K562 (cell line): ENCODE data around the gene PMVK. TPM values are rescaled to one million over a fixed set of nuclear protein-coding genes. Genes with fewer than 3 reads are reported as not detected.

Experiments used
- ATAC-seq: fragments of 200-7000 bp; cut with Tn5 transposase; 3 replicates; pipeline ENCODE4 v1.9.1; 2020; ENCODE audit warnings: moderate library complexity
- BruUV-seq: library from RNA; stranded (reverse); fragments of 400-500 nt; replicated peaks from 2 replicates; lab custom pipeline; 2021; lab: Mats Ljungman, UMichigan
- CTCF ChIA-PET: fragments of 300-600 bp; formaldehyde crosslinking; extraction: SDS; loops from one replicate; lab custom pipeline; 2021; ENCODE audit warnings: low intra/inter-chr PET ratio; lab: Yijun Ruan, JAX
- POLR2A ChIA-PET: fragments of 300-600, 350-650 bp; sonication (Branson Sonifier 250); formaldehyde crosslinking; extraction: SDS; loops from one replicate; lab custom pipeline; 2021; ENCODE audit warnings: antibody characterized with exemption, inconsistent platforms; lab: Yijun Ruan, JAX
- DNase-seq, 4 experiments: peaks; one replicate each; pipeline versions ENCODE4 v3.0.0 to v3.0.0-alpha.2; 2011 to 2018; ENCODE audit warnings: low spot score in 3 of 4, mixed read lengths in 3 of 4; ENCODE audit errors: extremely low read depth in 1 of 4
- FAIRE-seq: peaks from 2 replicates; lab custom pipeline; 2011; peaks lifted over from hg19 to GRCh38; lab: Jason Lieb, UNC
- H2AFZ ChIP-seq: 2 replicates; pipeline ENCODE4 v1.6.0; 2011; ENCODE audit warnings: low read depth, low read length, control low read depth, inconsistent platforms
- H3K27ac ChIP-seq: fragments of 200-600 bp; 3 replicates; pipeline ENCODE4 v1.8.0; 2011; ENCODE audit warnings: low read depth, mild to moderate bottlenecking, control low read depth, inconsistent platforms, low read length, moderate library complexity, mixed read lengths; ENCODE audit errors: extremely low read depth
- H3K27me3 ChIP-seq, 2 experiments: fragments of 300-600 bp in 1 of 2; 2 replicates in 1 of 2; 3 replicates in 1 of 2; pipeline versions ENCODE4 v1.6.0 to v1.8.0; 2011; ENCODE audit warnings: inconsistent platforms in 2 of 2, low read length in 2 of 2, mild to moderate bottlenecking in 1 of 2, mixed read lengths in 1 of 2, moderate library complexity in 1 of 2; ENCODE audit not compliant: control insufficient read depth in 2 of 2, insufficient read depth in 2 of 2
- H3K36me3 ChIP-seq: fragments of 300-600 bp; 3 replicates; pipeline ENCODE4 v1.8.0; 2011; ENCODE audit warnings: mild to moderate bottlenecking, low read length, inconsistent platforms; ENCODE audit not compliant: control insufficient read depth, insufficient read depth
- H3K4me1 ChIP-seq, 2 experiments: fragments of 200-600 bp in 1 of 2; replicated peaks in 1 of 2; 2 replicates in 1 of 2; 3 replicates in 1 of 2; pipeline versions ENCODE4 v1.5.1 to v1.8.0; 2011; ENCODE audit warnings: inconsistent platforms in 2 of 2, low read length in 2 of 2, mild to moderate bottlenecking in 1 of 2, mixed read lengths in 1 of 2, moderate library complexity in 1 of 2; ENCODE audit not compliant: control insufficient read depth in 2 of 2, insufficient read depth in 2 of 2
- H3K4me2 ChIP-seq: 2 replicates; pipeline ENCODE4 v1.6.1; 2011; ENCODE audit warnings: low read length, control low read depth, inconsistent platforms, mixed read lengths; ENCODE audit not compliant: insufficient read depth
- H3K4me3 ChIP-seq: fragments of 200-600 bp; sonication (generic), shearing (Covaris generic); 2 replicates; pipeline ENCODE4 v1.5.1; 2016; ENCODE audit warnings: control low read depth, inconsistent platforms
- H3K79me2 ChIP-seq: fragments of 200-600 bp; 3 replicates; pipeline ENCODE4 v1.8.0; 2011; ENCODE audit warnings: low read length, inconsistent platforms; ENCODE audit not compliant: control insufficient read depth, insufficient read depth
- H3K9ac ChIP-seq, 2 experiments: 2 replicates each; pipeline versions ENCODE4 v1.6.0 to v1.6.1; 2011; ENCODE audit warnings: low read depth in 2 of 2, low read length in 2 of 2, control low read depth in 1 of 2, inconsistent platforms in 1 of 2, mild to moderate bottlenecking in 1 of 2, mixed read lengths in 1 of 2; ENCODE audit not compliant: insufficient read depth in 1 of 2
- H3K9me1 ChIP-seq: one replicate; pipeline ENCODE4 v1.6.0; 2011; ENCODE audit warnings: inconsistent platforms, mild to moderate bottlenecking, low read length, moderate library complexity; ENCODE audit not compliant: control insufficient read depth, insufficient read depth
- H3K9me3 ChIP-seq: replicated peaks from 2 replicates; pipeline ENCODE4 v1.5.1; 2011; ENCODE audit warnings: low read depth, low read length, inconsistent platforms; ENCODE audit not compliant: control insufficient read depth, insufficient read depth
- H4K20me1 ChIP-seq: replicated peaks from 2 replicates; pipeline ENCODE4 v1.6.1; 2011; ENCODE audit warnings: low read length, inconsistent platforms, mixed read lengths; ENCODE audit not compliant: control insufficient read depth, insufficient read depth
- ARID1B ChIP-seq: fragments of 450-650 bp; IDR thresholded peaks from 2 replicates; pipeline ENCODE4 v1.6.1; 2016; ENCODE audit warnings: antibody characterized with exemption, mild to moderate bottlenecking, inconsistent platforms
- ATF3 ChIP-seq, 2 experiments: fragments of 450-650 bp in 1 of 2; sonication (generic) in 1 of 2; formaldehyde crosslinking in 1 of 2; IDR thresholded peaks in 1 of 2; conservative IDR thresholded peaks in 1 of 2; 2 replicates each; pipeline versions ENCODE4 v1.6.1 to v1.8.1; 2016 to 2023; ENCODE audit warnings: mild to moderate bottlenecking in 2 of 2, moderate library complexity in 2 of 2, inconsistent platforms in 1 of 2, missing genetic modification reagents in 1 of 2
- FOSL1 ChIP-seq: fragments of 200-800 bp; sonication (Bioruptor generic); conservative IDR thresholded peaks from 2 replicates; pipeline ENCODE4 v1.6.1; 2016; ENCODE audit warnings: missing genetic modification characterization, missing compliant biosample characterization
- GABPB2 ChIP-seq: fragments of 250-450 bp; sonication (Bioruptor Pico); conservative IDR thresholded peaks from 2 replicates; pipeline ENCODE4 v1.5.1; 2021; ENCODE audit warnings: mild to moderate bottlenecking
- HNRNPK ChIP-seq: fragments of 200-400 bp; formaldehyde crosslinking; IDR thresholded peaks from one replicate; pipeline ENCODE4 v1.6.1; 2018; ENCODE audit warnings: mild to moderate bottlenecking, low read depth, low read length; ENCODE audit not compliant: poor library complexity, severe bottlenecking
- JUND ChIP-seq, 2 experiments: IDR thresholded peaks; 2 replicates in 1 of 2; 3 replicates in 1 of 2; pipeline ENCODE4 v1.6.1; 2011; ENCODE audit warnings: borderline replicate concordance in 2 of 2, low read depth in 2 of 2, low read length in 2 of 2, improper control_type of control experiment in 1 of 2, missing biosample characterization in 1 of 2, missing genetic modification characterization in 1 of 2, missing genetic modification reagents in 1 of 2
- NR2C1 ChIP-seq, 2 experiments: fragments of 450-650 bp; IDR thresholded peaks; 2 replicates each; pipeline ENCODE4 v1.6.1; 2017; ENCODE audit warnings: mild to moderate bottlenecking in 2 of 2, antibody characterized with exemption in 1 of 2, inconsistent platforms in 1 of 2, missing compliant biosample characterization in 1 of 2, missing genetic modification characterization in 1 of 2
- NR2C2 ChIP-seq, 2 experiments: fragments of 200-800 bp in 1 of 2; sonication (Bioruptor generic) in 1 of 2; sonication (generic) in 1 of 2; formaldehyde crosslinking in 1 of 2; IDR thresholded peaks; 2 replicates each; pipeline versions ENCODE4 v1.6.1 to v1.8.0; 2016 to 2022; ENCODE audit warnings: mild to moderate bottlenecking in 1 of 2, missing compliant biosample characterization in 1 of 2, missing genetic modification characterization in 1 of 2, missing genetic modification reagents in 1 of 2
- NR3C1 ChIP-seq: sonication (generic); formaldehyde crosslinking; IDR thresholded peaks from 2 replicates; pipeline ENCODE4 v1.8.1; 2022; ENCODE audit warnings: missing genetic modification reagents
- PHB2 ChIP-seq: fragments of 450-650 bp; IDR thresholded peaks from 2 replicates; pipeline ENCODE4 v1.6.1; 2017; ENCODE audit warnings: low read depth
- PURB ChIP-seq: sonication (generic); formaldehyde crosslinking; IDR thresholded peaks from 2 replicates; pipeline ENCODE4 v1.9.0; 2021; ENCODE audit warnings: low read depth, mild to moderate bottlenecking, missing genetic modification reagents
- SMARCA4 ChIP-seq: fragments of 450-650 bp; IDR thresholded peaks from 2 replicates; pipeline ENCODE4 v1.6.1; 2016
- THRB ChIP-seq: fragments of 450-650 bp; formaldehyde crosslinking; conservative IDR thresholded peaks from 2 replicates; pipeline ENCODE4 v1.4.0; 2022; ENCODE audit warnings: mild to moderate bottlenecking, missing genetic modification characterization
- ZKSCAN1 ChIP-seq: fragments of 150-350 bp; IDR thresholded peaks from 2 replicates; pipeline ENCODE4 v1.6.1; 2016; ENCODE audit warnings: low read depth, low read length
- WGBS: fragments of 100-300 bp; shearing (Covaris generic); methylation state at CpG from one replicate; pipeline ENCODE4 v1.1.6; 2016; ENCODE audit warnings: low coverage, mixed read lengths; ENCODE audit not compliant: insufficient coverage; ENCODE audit errors: missing lambda C conversion rate; 5-methylcytosine and 5-hydroxymethylcytosine counted together
- in situ Hi-C: fragments of 300-500 bp; cut with MboI; formaldehyde crosslinking; loops from 4 replicates; pipeline ENCODE4 v1.15.0; 2018; ENCODE audit warnings: inconsistent platforms, mixed read lengths
- intact Hi-C: fragments of 100-400 bp; cut with micrococcal nuclease; formaldehyde crosslinking; loops from 2 replicates; pipeline ENCODE4 v1.14.2; 2022
- polyA plus RNA-seq, 8 experiments: library from polyadenylated mRNA; depleted of rRNA in 4 of 8; stranded (reverse) in 5 of 8; unstranded in 3 of 8; fragments of >200 nt; fragmentation: Nextera tagmentation in 2 of 8; fragmentation: Illumina TruSeq in 1 of 8; extraction: Ambion mirVana in 2 of 8; extraction: Trizol in 1 of 8; gene quantifications; 2 replicates each; pipeline versions ENCODE4 v1.2.1 to v1.2.3, GENCODE V29; 2011 to 2014; ENCODE audit warnings: inconsistent platforms in 1 of 8, missing spikeins in 1 of 8
- total RNA-seq, 7 experiments: library from RNA; depleted of rRNA in 6 of 7; stranded (reverse); fragments of >200 nt in 6 of 7; fragmentation: Illumina TruSeq in 2 of 7; extraction: Trizol in 2 of 7; gene quantifications; 2 replicates each; pipeline versions ENCODE4 v1.2.1 to v1.2.3, GENCODE V29; 2011 to 2021; ENCODE audit warnings: low replicate concordance in 1 of 7

PMVK gene
- total and polyA plus RNA-seq, 9 of the 15 experiments (the other 6 are each of a cell fraction or from before 2014, with no cell fraction given): 1.1 to 15.3 (median 6.3) TPM

- in situ Hi-C loops: no loop called here
- H3K4me3 ChIP-seq: no peak overlapping the region
- no TSS peak for BruUV-seq
- ATAC-seq (no peak), DNase-seq (no peak), FAIRE-seq (peak; percentile 15)
- intact Hi-C loops: loop anchor here (5.0 kb wide), 2 partner anchors 105 to 395 kb away; no protein-coding TSS in a partner anchor
- H4K20me1 ChIP-seq: 0 out of 2 replicates have a peak, but pooled peaks cover 2% of the 10 kb centered on the region
- POLR2A ChIA-PET: interaction anchor here (0.5 kb wide), 1 partner anchor 17 kb away, joined by 3 read pairs; no protein-coding TSS in a partner anchor
- TF ChIP-seq FOSL1 (tag) (peak; percentile 71), NR2C2 (CRISPR knock-in tag; IDR thresholded peaks at IDR 0.05) (peak; percentile 47; the same call in 1 of the 2 replicates), NR2C2 (tag; IDR thresholded peaks at IDR 0.05) (peak; percentile 79), ARID1B (peak; percentile 36; the same call in 1 of the 2 replicates), JUND (IDR thresholded peaks at IDR 0.05; ENCODE audit: borderline replicate concordance, low read depth, low read length) (peak; percentile 42; the same call in 1 of the 2 replicates), JUND (tag; IDR thresholded peaks at IDR 0.05; ENCODE audit: borderline replicate concordance, low read depth, low read length) (no peak; the same call in 2 of the 3 replicates), ZKSCAN1 (no peak), PURB (CRISPR knock-in tag) (no peak), GABPB2 (CRISPR knock-in tag) (no peak), THRB (no peak), NR3C1 (CRISPR knock-in tag) (no peak), ATF3 (IDR thresholded peaks at IDR 0.05) (peak; percentile 22; the same call in 1 of the 2 replicates), ATF3 (CRISPR knock-in tag; conservative IDR thresholded peaks at IDR 0.05) (no peak), HNRNPK (no peak), NR2C1 (IDR thresholded peaks at IDR 0.05) (peak; percentile 66), NR2C1 (tag; IDR thresholded peaks at IDR 0.05) (peak; percentile 80), PHB2 (no peak), SMARCA4 (peak; percentile 21; the same call in 1 of the 2 replicates)
- H3K9ac ChIP-seq: peak overlapping the region in 1 of 2 experiments; percentile 40; a peak in 1 of 4 replicates
- no peaks in the 10 kb centered on the region for H3K36me3 ChIP-seq
- no peak overlapping the region for H3K4me2 ChIP-seq
- 23% methylated on average over 17 of the region's 17 CpGs for WGBS
- peaks cover 0 to 30% of the 10 kb centered on the region in 2 experiments; a peak in 2 of 5 replicates for H3K27me3 ChIP-seq
- no peak overlapping the region for H3K27ac ChIP-seq
- no peaks in the 10 kb centered on the region for H3K79me2 ChIP-seq
- no peak overlapping the region for H2AFZ ChIP-seq
- H3K9me3 ChIP-seq: no peaks in the 10 kb centered on the region
- no peaks in the 10 kb centered on the region for H3K9me1 ChIP-seq
- CTCF ChIA-PET: interaction anchor here (0.8 to 3.0 kb wide), 4 partner anchors 111 to 345 kb away, joined by 3 to 27 read pairs (median 12); partner anchors contain the start of gene UBE2Q1
- peaks cover 2 to 11% of the 10 kb centered on the region in 2 experiments; a peak in 3 of 5 replicates for H3K4me1 ChIP-seq
These were observed 59.0 kb downstream of the PMVK start for GRCh38 chr1:154877370-154877974.
